Lung (tissue), 12 donors: ENCODE data around the gene CFAP57. TPM values are rescaled to one million over a fixed set of nuclear protein-coding genes. Genes with fewer than 3 reads are reported as not detected.

Experiments
- ATAC-seq: fragments of 200-7000 bp; cut with Tn5 transposase; one replicate; pipeline ENCODE4 v1.9.1; 2020; ENCODE audit warnings: moderate number of reproducible peaks; ENCODE audit not compliant: insufficient read depth, low FRiP score
- DNase-seq, 3 donors: peaks; one replicate each; pipeline ENCODE4 v3.0.0-alpha.2; 2013 to 2017
- H3K27ac ChIP-seq, 2 donors: one replicate each; pipeline ENCODE4 v1.5.1; 2013; ENCODE audit warnings: mild to moderate bottlenecking in 2 of 2, moderate library complexity in 2 of 2, control low read depth in 1 of 2, inconsistent platforms in 1 of 2, low read depth in 1 of 2, low read length in 1 of 2
- H3K27me3 ChIP-seq, 3 donors: one replicate each; pipeline ENCODE4 v1.5.1; 2013; ENCODE audit warnings: low read length in 2 of 3; ENCODE audit not compliant: control insufficient read depth in 3 of 3, insufficient read depth in 3 of 3
- H3K36me3 ChIP-seq, 4 donors: one replicate each; pipeline ENCODE4 v1.5.1; 2013; ENCODE audit warnings: low read length in 4 of 4, mild to moderate bottlenecking in 1 of 4, moderate library complexity in 1 of 4; ENCODE audit not compliant: control insufficient read depth in 4 of 4, insufficient read depth in 4 of 4
- H3K4me1 ChIP-seq, 5 donors: one replicate each; pipeline ENCODE4 v1.5.1; 2013; ENCODE audit warnings: low read length in 5 of 5, mild to moderate bottlenecking in 2 of 5, moderate library complexity in 1 of 5; ENCODE audit not compliant: control insufficient read depth in 5 of 5, insufficient read depth in 5 of 5
- H3K4me3 ChIP-seq: one replicate; pipeline ENCODE4 v1.5.1; 2013; ENCODE audit warnings: mild to moderate bottlenecking, control low read depth, moderate library complexity
- H3K9ac ChIP-seq, 2 donors: one replicate each; pipeline ENCODE4 v1.5.1; 2013; ENCODE audit warnings: low read length in 2 of 2, control low read depth in 1 of 2; ENCODE audit not compliant: insufficient read depth in 1 of 2
- H3K9me3 ChIP-seq, 4 donors: one replicate each; pipeline ENCODE4 v1.5.1; 2013; ENCODE audit warnings: low read length in 3 of 4, mild to moderate bottlenecking in 1 of 4, moderate library complexity in 1 of 4; ENCODE audit not compliant: control insufficient read depth in 4 of 4, insufficient read depth in 3 of 4
- CTCF ChIP-seq: IDR thresholded peaks from 2 replicates; pipeline ENCODE4 v1.5.1; 2012; ENCODE audit warnings: mild to moderate bottlenecking; ENCODE audit errors: control extremely low read depth, extremely low read depth
- WGBS, 2 donors: extraction: QIAGEN DNeasy Blood & Tissue Kit; methylation state at CpG; one replicate each; pipeline ENCODE4 v1.1.7; 2013; 5-methylcytosine and 5-hydroxymethylcytosine counted together
- polyA plus RNA-seq, 2 donors: library from polyadenylated mRNA; stranded (reverse); fragments of 200-250 nt; gene quantifications; one replicate each; pipeline ENCODE4 v1.2.1, GENCODE V29; 2013
- total RNA-seq, 2 donors: library from RNA; depleted of rRNA in 1 of 2; stranded (reverse); fragments of >200 nt in 1 of 2; gene quantifications; one replicate each; pipeline ENCODE4 v1.2.1, GENCODE V29; 2014 to 2021
- donor health status: control.
- donor health status: control.
- donor health status: Bipolar disorder and iron deficiency.
- donor health status: healthy.
- donor health status: DM: yes; HTN: yes; CAD: no.

CFAP57 gene
- total and polyA plus RNA-seq, 4 donors: 1.7 to 12.3 (median 6.3) TPM

GRCh38 chr1:43258370-43258769 is 86.2 kb downstream of the CFAP57 start:
- Histone ChIP-seq H3K9me3 (peaks cover 0 to 3% (median 0%) of the 10 kb centered on the region in 4 donors), H3K4me1 (peaks cover 0 to 13% (median 0%) of the 10 kb centered on the region in 5 donors), H3K4me3 (no peak overlapping the region), H3K27me3 (no peaks in the 10 kb centered on the region), H3K27ac (peak overlapping the region in 1 of 2 donors; percentile 28), H3K9ac (no peak overlapping the region), H3K36me3 (no peaks in the 10 kb centered on the region)
- TF ChIP-seq CTCF: no peak
- WGBS, 2 donors: 46 to 94% methylated on average over 3 of the region's 3 CpGs
- ATAC-seq: no peak
- no peak for DNase-seq

- H3K27me3 ChIP-seq: no peaks in the 10 kb centered on the region
- no peak overlapping the region for H3K9ac ChIP-seq
- no peaks in the 10 kb centered on the region for H3K36me3 ChIP-seq
- H3K4me3 ChIP-seq: no peak overlapping the region
- WGBS, 2 donors: 70 to 90% methylated on average over 4 of the region's 4 CpGs
- no peak overlapping the region for H3K27ac ChIP-seq
- ATAC-seq (no peak), DNase-seq (no peak)
- H3K9me3 ChIP-seq: peaks cover 0 to 6% (median 1%) of the 10 kb centered on the region in 4 donors
- peaks cover 0 to 9% (median 4%) of the 10 kb centered on the region in 5 donors for H3K4me1 ChIP-seq
- TF ChIP-seq CTCF: no peak
These were observed 93.3 kb downstream of the CFAP57 start for GRCh38 chr1:43265431-43265830.

- Histone ChIP-seq H3K4me1 (peaks cover 0 to 13% (median 10%) of the 10 kb centered on the region in 5 donors), H3K4me3 (no peak overlapping the region), H3K9ac (no peak overlapping the region), H3K36me3 (no peaks in the 10 kb centered on the region), H3K27ac (no peak overlapping the region), H3K27me3 (no peaks in the 10 kb centered on the region), H3K9me3 (peaks cover 0 to 6% (median 1%) of the 10 kb centered on the region in 4 donors)
- TF ChIP-seq CTCF: no peak
- 94 to 95% methylated on average over 1 of the region's 1 CpG for WGBS, 2 donors
- no peak for DNase-seq
- ATAC-seq: no peak
These were observed 94.8 kb downstream of the CFAP57 start for GRCh38 chr1:43266881-43267280.

- no peaks in the 10 kb centered on the region for H3K36me3 ChIP-seq
- peak overlapping the region in 1 of 2 donors; percentile 90 for H3K27ac ChIP-seq
- H3K4me1 ChIP-seq: peaks cover 0 to 13% (median 10%) of the 10 kb centered on the region in 5 donors
- WGBS, 2 donors: 71 to 92% methylated on average over 9 of the region's 9 CpGs
- peak; percentile 23 to 49 (median 41) for DNase-seq
- no peak overlapping the region for H3K4me3 ChIP-seq
- no peak for ATAC-seq
- H3K27me3 ChIP-seq: no peaks in the 10 kb centered on the region
- peaks cover 0 to 6% (median 1%) of the 10 kb centered on the region in 4 donors for H3K9me3 ChIP-seq
- no peak overlapping the region for H3K9ac ChIP-seq
- TF ChIP-seq CTCF: no peak
These were observed 95.2 kb downstream of the CFAP57 start for GRCh38 chr1:43267291-43267805.
